Loucy (cell line): ENCODE results near the gene FARS2.

Source experiments
- CTCF ChIP-seq: fragments of 200-600 bp; sonication (generic); conservative IDR thresholded peaks from 2 replicates; pipeline ENCODE4 v1.5.1; 2014; ENCODE audit warnings: mild to moderate bottlenecking, antibody characterized with exemption, low read length
- EZH2phosphoT487 ChIP-seq: fragments of 200-600 bp; IDR thresholded peaks from 2 replicates; pipeline ENCODE4 v1.6.1; 2018; ENCODE audit warnings: antibody characterized with exemption, mild to moderate bottlenecking, moderate library complexity, borderline replicate concordance

- no peak for TF ChIP-seq CTCF
- no peak for TF ChIP-seq EZH2phosphoT487
Observed at GRCh38 chr6:5290097-5290496, 28.8 kb downstream of the FARS2 start.
